ENCODE results near the gene SLITRK3. TPM values are rescaled to one million over a fixed set of nuclear protein-coding genes. Genes with fewer than 3 reads are reported as not detected.

The SLITRK3 gene
- total and polyA plus RNA-seq, 10 donors: not detected

Other genes with a start within 250 kb of the SLITRK3 start
- not detected for gene SI, start 117.9 kb downstream of the SLITRK3 start, total RNA-seq
- gene SI, start 117.9 kb downstream of the SLITRK3 start, polyA plus RNA-seq: under 1 TPM in 1 of 3 donors, not detected in 2; 0.10 TPM